Hippocampal formation (tissue), 2 donors: ENCODE results near the gene ATPAF2.

Experiments used
- DNase-seq, 2 donors: peaks; one replicate each; lab custom pipeline; 2025; lab: John Stamatoyannopoulos, UW

The ATPAF2 gene

GRCh38 chr17:18038861-18039534, at the start of gene ATPAF2, which contains the start of gene GID4:
ATPAF2 (minus strand) TSS chr17:18039168; CDS start chr17:18039013, 155 bp downstream.
GID4 (plus strand) TSS chr17:18039408; CDS start chr17:18039465, 57 bp downstream.
- DNase-seq, result peak; percentile 97 to 99

- DNase-seq, result peak; percentile 68 to 87
Measured at GRCh38 chr17:18087610-18088491, 48.9 kb upstream of the ATPAF2 start, which contains the start of gene DRG2. DRG2 (plus strand) TSS chr17:18087948; CDS start chr17:18088024, 76 bp downstream.

GRCh38 chr17:18084256-18084655, 45.3 kb upstream of the ATPAF2 start:
- DNase-seq, result no peak

GRCh38 chr17:18079543-18079942, 40.6 kb upstream of the ATPAF2 start:
- DNase-seq, result no peak

GRCh38 chr17:18076936-18077335, 38.0 kb upstream of the ATPAF2 start:
- no peak for DNase-seq

- no peak for DNase-seq
Measured at GRCh38 chr17:18074566-18075272, 35.8 kb upstream of the ATPAF2 start.

GRCh38 chr17:18071751-18072150, 32.8 kb upstream of the ATPAF2 start:
- DNase-seq, result no peak

- no peak for DNase-seq
Measured at GRCh38 chr17:18070861-18071340, 31.9 kb upstream of the ATPAF2 start.

GRCh38 chr17:18069101-18069500, 30.1 kb upstream of the ATPAF2 start:
- DNase-seq, result no peak

GRCh38 chr17:18066866-18067265, 27.9 kb upstream of the ATPAF2 start:
- no peak for DNase-seq

- DNase-seq, result no peak
Measured at GRCh38 chr17:18065546-18065945, 26.6 kb upstream of the ATPAF2 start.

- DNase-seq, result no peak
Measured at GRCh38 chr17:18064053-18064452, 25.1 kb upstream of the ATPAF2 start.

- no peak for DNase-seq
Measured at GRCh38 chr17:18059283-18059682, 20.3 kb upstream of the ATPAF2 start.

- DNase-seq, result no peak
Measured at GRCh38 chr17:18056214-18056613, 17.2 kb upstream of the ATPAF2 start.

- DNase-seq, result no peak
Measured at GRCh38 chr17:18055597-18055996, 16.6 kb upstream of the ATPAF2 start.

GRCh38 chr17:18045691-18046350, 6.9 kb upstream of the ATPAF2 start:
- no peak for DNase-seq

GRCh38 chr17:18044609-18045008, 5.6 kb upstream of the ATPAF2 start:
- no peak for DNase-seq

- peak in 1 of 2 donors; percentile 25 for DNase-seq
Measured at GRCh38 chr17:18043491-18043890, 4.5 kb upstream of the ATPAF2 start.

- no peak for DNase-seq
Measured at GRCh38 chr17:18042983-18043382, 4.0 kb upstream of the ATPAF2 start.

- DNase-seq, result no peak
Measured at GRCh38 chr17:18041776-18042175, 2.8 kb upstream of the ATPAF2 start.

- DNase-seq, result no peak
Measured at GRCh38 chr17:18040261-18040858, 1.4 kb upstream of the ATPAF2 start.
